GM23338 (cell line): ENCODE measurements around the gene P2RX4. TPM values are rescaled to one million over a fixed set of nuclear protein-coding genes. Genes with fewer than 3 reads are reported as not detected.
"Not testable (repeated sequence)": the region's sequence is repeated elsewhere in the genome, so short reads cannot be mapped to it uniquely, and the experiment has no call there.

Experiments used
- ATAC-seq: fragments of 200-7000 bp; cut with Tn5 transposase; 3 replicates; pipeline ENCODE4 v1.9.1; 2020
- DNase-seq: peaks from one replicate; pipeline ENCODE4 v3.0.0-alpha.2; 2015; ENCODE audit warnings: low spot score
- H2AFZ ChIP-seq: fragments of 200-600 bp; sonication (generic); 2 replicates; pipeline ENCODE4 v1.8.0; 2016; ENCODE audit warnings: antibody characterized with exemption, mild to moderate bottlenecking, moderate library complexity
- H3F3A ChIP-seq: fragments of 200-600 bp; sonication (generic); replicated peaks from 2 replicates; pipeline ENCODE4 v1.8.0; 2017; ENCODE audit warnings: antibody characterized with exemption, mixed run types, low read depth
- H3K27ac ChIP-seq: fragments of 200-600 bp; sonication (generic); 2 replicates; pipeline ENCODE4 v1.6.1; 2016; ENCODE audit warnings: low read depth
- H3K27me3 ChIP-seq: fragments of 200-600 bp; sonication (generic); 2 replicates; pipeline ENCODE4 v1.8.0; 2016; ENCODE audit warnings: mild to moderate bottlenecking, mixed run types, moderate library complexity; ENCODE audit not compliant: insufficient read depth
- H3K36me3 ChIP-seq: fragments of 200-600 bp; sonication (generic); 2 replicates; pipeline ENCODE4 v1.8.0; 2016; ENCODE audit warnings: mild to moderate bottlenecking; ENCODE audit not compliant: insufficient read depth
- H3K4me1 ChIP-seq: fragments of 200-600 bp; sonication (generic); 2 replicates; pipeline ENCODE4 v1.8.0; 2016; ENCODE audit warnings: mild to moderate bottlenecking, moderate library complexity; ENCODE audit not compliant: insufficient read depth
- H3K4me2 ChIP-seq: fragments of 200-600 bp; sonication (generic); 2 replicates; pipeline ENCODE4 v1.7.1; 2017; ENCODE audit warnings: mixed run types
- H3K4me3 ChIP-seq: fragments of 200-600 bp; sonication (generic); 2 replicates; pipeline ENCODE4 v1.6.1; 2016; ENCODE audit warnings: mixed run types
- H3K79me2 ChIP-seq: fragments of 200-600 bp; sonication (generic); replicated peaks from 2 replicates; pipeline ENCODE4 v1.8.0; 2017; ENCODE audit warnings: mild to moderate bottlenecking; ENCODE audit not compliant: insufficient read depth
- H3K9me2 ChIP-seq: fragments of 200-600 bp; sonication (generic); 2 replicates; pipeline ENCODE4 v1.8.0; 2017; ENCODE audit not compliant: insufficient read depth
- H4K20me1 ChIP-seq: fragments of 200-600 bp; sonication (generic); replicated peaks from 2 replicates; pipeline ENCODE4 v1.8.0; 2017; ENCODE audit warnings: mild to moderate bottlenecking; ENCODE audit not compliant: insufficient read depth
- H3K27ac Mint-ChIP-seq: 2 replicates; pipeline ENCODE4 v1.8.0; 2020; ENCODE audit warnings: inconsistent platforms, mild to moderate bottlenecking, moderate library complexity, mixed read lengths
- H3K27me3 Mint-ChIP-seq: 3 replicates; pipeline ENCODE4 v1.8.0; 2022; ENCODE audit warnings: low read depth, mild to moderate bottlenecking, moderate library complexity, mixed read lengths, inconsistent platforms; ENCODE audit not compliant: insufficient read depth, poor library complexity
- H3K36me3 Mint-ChIP-seq: 3 replicates; pipeline ENCODE4 v1.8.0; 2021; ENCODE audit warnings: low read depth, mild to moderate bottlenecking, inconsistent platforms, moderate library complexity, mixed read lengths
- H3K4me1 Mint-ChIP-seq: 3 replicates; pipeline ENCODE4 v1.8.0; 2020; ENCODE audit warnings: mild to moderate bottlenecking, inconsistent platforms, mixed read lengths
- H3K4me3 Mint-ChIP-seq: 3 replicates; pipeline ENCODE4 v1.8.0; 2021; ENCODE audit warnings: moderate library complexity, mild to moderate bottlenecking, inconsistent platforms, mixed read lengths
- H3K9me3 Mint-ChIP-seq: 3 replicates; pipeline ENCODE4 v1.8.0; 2020; ENCODE audit warnings: moderate library complexity, mild to moderate bottlenecking, inconsistent platforms, mixed read lengths
- EZH2phosphoT487 ChIP-seq: fragments of 200-600 bp; sonication (generic); IDR thresholded peaks from one replicate; pipeline ENCODE4 v1.8.1; 2018; ENCODE audit warnings: antibody characterized with exemption; ENCODE audit not compliant: unreplicated experiment
- POLR2AphosphoS5 ChIP-seq: IDR thresholded peaks from 2 replicates; pipeline ENCODE4 v1.6.1; 2016; ENCODE audit warnings: antibody characterized with exemption, low read depth
- REST ChIP-seq: IDR thresholded peaks from one replicate; pipeline ENCODE4 v1.6.1; 2018; ENCODE audit warnings: antibody characterized with exemption; ENCODE audit not compliant: unreplicated experiment
- STAT1 ChIP-seq: IDR thresholded peaks from one replicate; pipeline ENCODE4 v1.6.1; 2016; ENCODE audit warnings: antibody characterized with exemption; ENCODE audit not compliant: unreplicated experiment
- ZNF114 ChIP-seq: fragments of 250-450 bp; sonication (Bioruptor Pico); IDR thresholded peaks from 2 replicates; pipeline ENCODE4 v1.5.0; 2020; ENCODE audit warnings: mild to moderate bottlenecking, moderate library complexity
- polyA plus RNA-seq: library from polyadenylated mRNA; unstranded; fragments of >200 nt; fragmentation: Nextera tagmentation; extraction: Ambion mirVana; gene quantifications from 2 replicates; pipeline ENCODE4 v1.2.1, GENCODE V29; 2016
- total RNA-seq: library from RNA; depleted of rRNA; stranded (reverse); fragments of >200 nt; shearing (Covaris generic); gene quantifications from 2 replicates; pipeline ENCODE4 v1.2.3, GENCODE V29; 2014
- TF ChIP-seq, protein P1 (sequence below), 2 experiments: fragments of 200-600 bp in 1 of 2; sonication (generic) in 1 of 2; conservative IDR thresholded peaks; 2 replicates each; pipeline versions ENCODE4 v1.5.1 to v1.6.1; 2016 to 2017; ENCODE audit warnings: antibody characterized with exemption in 2 of 2, low read depth in 2 of 2, mild to moderate bottlenecking in 2 of 2, moderate library complexity in 1 of 2

P2RX4 gene
- total and polyA plus RNA-seq, 2 experiments from 2014 or later = 5.6 to 18.9 TPM

- Histone ChIP-seq H3K9me2 (no peaks in the 10 kb centered on the region), H3K36me3 (no peaks in the 10 kb centered on the region), H3K27ac (no peak overlapping the region), H3K4me2 (no peak overlapping the region), H3K79me2 (no peaks in the 10 kb centered on the region), H3K27me3 (peaks cover 15% of the 10 kb centered on the region; the same call in 1 of the 2 replicates), H3K4me3 (no peak overlapping the region), H4K20me1 (no peaks in the 10 kb centered on the region; the same call in 1 of the 2 replicates), H2AFZ (no peak overlapping the region), H3K4me1 (no peaks in the 10 kb centered on the region), H3F3A (peaks cover under 1% of the 10 kb centered on the region; the same call in 1 of the 2 replicates)
- no peak for TF ChIP-seq EZH2phosphoT487
- TF ChIP-seq POLR2AphosphoS5 = no peak
- TF ChIP-seq ZNF114 (CRISPR knock-in tag) = no peak
- TF ChIP-seq, protein P1, sequence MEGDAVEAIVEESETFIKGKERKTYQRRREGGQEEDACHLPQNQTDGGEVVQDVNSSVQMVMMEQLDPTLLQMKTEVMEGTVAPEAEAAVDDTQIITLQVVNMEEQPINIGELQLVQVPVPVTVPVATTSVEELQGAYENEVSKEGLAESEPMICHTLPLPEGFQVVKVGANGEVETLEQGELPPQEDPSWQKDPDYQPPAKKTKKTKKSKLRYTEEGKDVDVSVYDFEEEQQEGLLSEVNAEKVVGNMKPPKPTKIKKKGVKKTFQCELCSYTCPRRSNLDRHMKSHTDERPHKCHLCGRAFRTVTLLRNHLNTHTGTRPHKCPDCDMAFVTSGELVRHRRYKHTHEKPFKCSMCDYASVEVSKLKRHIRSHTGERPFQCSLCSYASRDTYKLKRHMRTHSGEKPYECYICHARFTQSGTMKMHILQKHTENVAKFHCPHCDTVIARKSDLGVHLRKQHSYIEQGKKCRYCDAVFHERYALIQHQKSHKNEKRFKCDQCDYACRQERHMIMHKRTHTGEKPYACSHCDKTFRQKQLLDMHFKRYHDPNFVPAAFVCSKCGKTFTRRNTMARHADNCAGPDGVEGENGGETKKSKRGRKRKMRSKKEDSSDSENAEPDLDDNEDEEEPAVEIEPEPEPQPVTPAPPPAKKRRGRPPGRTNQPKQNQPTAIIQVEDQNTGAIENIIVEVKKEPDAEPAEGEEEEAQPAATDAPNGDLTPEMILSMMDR (conservative IDR thresholded peaks at IDR 0.05; ENCODE audit: low read depth in 2 of 2) = no peak
- no peak for TF ChIP-seq STAT1
- TF ChIP-seq REST = no peak
- Mint-ChIP-seq H3K27ac (no peak overlapping the region), H3K4me1 (no peaks in the 10 kb centered on the region), H3K9me3 (no peaks in the 10 kb centered on the region), H3K27me3 (peaks cover 6% of the 10 kb centered on the region), H3K4me3 (no peak overlapping the region), H3K36me3 (no peaks in the 10 kb centered on the region)
- no peak for DNase-seq
- no peak for ATAC-seq
Measured at GRCh38 chr12:121205491-121205890, 4.4 kb upstream of the P2RX4 start.

DNA sequence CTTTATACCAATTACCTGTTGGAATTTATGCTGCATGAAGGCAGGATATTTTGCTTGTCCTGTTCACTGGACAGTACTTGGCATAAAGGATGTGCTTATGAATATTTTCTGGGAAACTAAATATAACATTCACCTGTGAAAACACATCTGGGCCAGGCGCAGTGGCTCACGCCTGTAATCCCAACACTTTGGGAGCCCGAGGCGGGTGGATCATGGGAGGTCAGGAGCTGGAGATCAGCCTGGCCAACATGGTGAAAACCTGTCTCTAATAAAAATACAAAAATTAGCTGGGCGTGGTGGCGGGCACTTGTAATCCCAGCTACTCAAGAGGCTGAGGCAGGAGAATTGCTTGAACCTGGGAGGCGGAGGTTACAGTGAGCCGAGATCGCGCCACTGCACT lies 1.4 kb upstream of the P2RX4 start:
- not testable (repeated sequence) for H3K36me3 Mint-ChIP-seq, H3K36me3 ChIP-seq, H3K9me2 ChIP-seq, H3K4me1 ChIP-seq, H3K9me3 Mint-ChIP-seq, H3K4me1 Mint-ChIP-seq, ATAC-seq, H3F3A ChIP-seq, DNase-seq, H3K4me3 Mint-ChIP-seq, H3K27ac ChIP-seq, H3K4me3 ChIP-seq, H3K27ac Mint-ChIP-seq, H2AFZ ChIP-seq, H3K4me2 ChIP-seq, H4K20me1 ChIP-seq, H3K79me2 ChIP-seq
- H3K27me3 Mint-ChIP-seq = peaks cover 13% of the 10 kb centered on the region
- H3K27me3 ChIP-seq = peaks cover 15% of the 10 kb centered on the region; the same call in 1 of the 2 replicates
